ENCODE data around the gene ARFGEF2.
A peak's percentile ranks its signal among the peaks of the same experiment; 100 is the strongest.
"Not testable (repeated sequence)": the region's sequence is repeated elsewhere in the genome, so short reads cannot be mapped to it uniquely, and the experiment has no call there.

ARFGEF2 gene

GRCh38 chr20:49006446-49006980 lies 85.0 kb downstream of the ARFGEF2 start:
- FAIRE-seq = no peak

GRCh38 chr20:49009899-49010631 lies 88.6 kb downstream of the ARFGEF2 start:
- FAIRE-seq = no peak

- FAIRE-seq = no peak
Observed at GRCh38 chr20:49024220-49024619, 102.7 kb downstream of the ARFGEF2 start.

GRCh38 chr20:49028177-49028576 lies 106.7 kb downstream of the ARFGEF2 start:
- FAIRE-seq = not testable (repeated sequence)

GRCh38 chr20:49028684-49029083 lies 107.2 kb downstream of the ARFGEF2 start:
- no peak for FAIRE-seq

GRCh38 chr20:49029203-49029602 lies 107.7 kb downstream of the ARFGEF2 start:
- FAIRE-seq = no peak

- no peak for FAIRE-seq
Observed at GRCh38 chr20:49030954-49031619, 109.6 kb downstream of the ARFGEF2 start.

GRCh38 chr20:49032455-49032854 lies 110.9 kb downstream of the ARFGEF2 start:
- no peak for FAIRE-seq

- FAIRE-seq = no peak
Observed at GRCh38 chr20:49034070-49034732, 112.7 kb downstream of the ARFGEF2 start.

GRCh38 chr20:49037962-49038387 lies 116.5 kb downstream of the ARFGEF2 start:
- no peak for FAIRE-seq

GRCh38 chr20:49039854-49040253 lies 118.3 kb downstream of the ARFGEF2 start:
- no peak for FAIRE-seq

GRCh38 chr20:49043000-49043399 lies 121.5 kb downstream of the ARFGEF2 start:
- no peak for FAIRE-seq

GRCh38 chr20:49045440-49046086 lies 124.1 kb downstream of the ARFGEF2 start:
- no peak for FAIRE-seq

- FAIRE-seq = peak; percentile 82
Observed at GRCh38 chr20:49046087-49046900, 124.8 kb downstream of the ARFGEF2 start, which contains the start of gene CSE1L. Gene CSE1L, plus strand, starts transcription at chr20:49046312. Its CDS starts 12,152 bp downstream, at chr20:49058464.

- no peak for FAIRE-seq
Observed at GRCh38 chr20:49052334-49052733, 130.8 kb downstream of the ARFGEF2 start.

- FAIRE-seq = no peak
Observed at GRCh38 chr20:49054056-49054643, 132.6 kb downstream of the ARFGEF2 start.

GRCh38 chr20:49063279-49063678 lies 141.8 kb downstream of the ARFGEF2 start:
- FAIRE-seq = no peak

- no peak for FAIRE-seq
Observed at GRCh38 chr20:49074521-49074920, 153.0 kb downstream of the ARFGEF2 start.

- FAIRE-seq = no peak
Observed at GRCh38 chr20:49078310-49078709, 156.8 kb downstream of the ARFGEF2 start.

- FAIRE-seq = not testable (repeated sequence)
Observed at GRCh38 chr20:49082295-49082694, 160.8 kb downstream of the ARFGEF2 start.
